Activated CD8-positive, alpha-beta memory T cell treated with anti-CD3 and anti-CD28 coated beads, Interleukin-2, amount 10 ng/mL, durations not matched to agents 7 days and 5 days (primary cell): ENCODE results near the gene MAPK14. TPM values are rescaled to one million over a fixed set of nuclear protein-coding genes. Genes with fewer than 3 reads are reported as not detected.

Source experiments
- ATAC-seq: fragments of 150-1000 bp; cut with Tn5 transposase; one replicate; pipeline ENCODE4 v1.10.0; 2021; ENCODE audit warnings: moderate library complexity
- CTCF ChIA-PET: fragments of 350-600 bp; sonication (Branson Sonifier 250); formaldehyde crosslinking; loops from one replicate; lab custom pipeline; 2021; ENCODE audit warnings: antibody characterized with exemption; lab: Charles Lee
- DNase-seq: peaks from one replicate; pipeline ENCODE4 v3.0.0-alpha.2; 2020
- H3K27ac Mint-ChIP-seq: one replicate; pipeline ENCODE4 v1.8.0; 2021; ENCODE audit warnings: mild to moderate bottlenecking, mixed read lengths
- H3K27me3 Mint-ChIP-seq: one replicate; pipeline ENCODE4 v1.8.0; 2021; ENCODE audit warnings: mixed read lengths
- H3K36me3 Mint-ChIP-seq: one replicate; pipeline ENCODE4 v1.8.0; 2021; ENCODE audit warnings: mild to moderate bottlenecking, mixed read lengths
- H3K4me1 Mint-ChIP-seq: one replicate; pipeline ENCODE4 v1.8.0; 2021; ENCODE audit warnings: mixed read lengths
- H3K4me3 Mint-ChIP-seq: one replicate; pipeline ENCODE4 v1.8.0; 2021; ENCODE audit warnings: mild to moderate bottlenecking, moderate library complexity, mixed read lengths
- H3K9me3 Mint-ChIP-seq: one replicate; pipeline ENCODE4 v1.8.0; 2022; ENCODE audit warnings: low read depth, mixed read lengths
- total RNA-seq, 2 experiments: library from RNA; stranded (reverse); gene quantifications; one replicate each; pipeline ENCODE4 v1.2.3, GENCODE V29; 2021

Gene MAPK14
- total RNA-seq, 2 experiments from 2014 or later: 52.8 to 65.7 TPM

- CTCF ChIA-PET: interaction anchor here (0.6 to 1.9 kb wide), 6 partner anchors 8 to 101 kb away, joined by 3 to 6 read pairs (median 4); partner anchors contain the start of gene MAPK14
- Mint-ChIP-seq H3K4me1 (peaks cover 13% of the 10 kb centered on the region), H3K27ac (no peak overlapping the region), H3K27me3 (no peaks in the 10 kb centered on the region), H3K36me3 (peaks cover 29% of the 10 kb centered on the region), H3K4me3 (no peak overlapping the region), H3K9me3 (no peaks in the 10 kb centered on the region)
- no peak for DNase-seq
- ATAC-seq: no peak
Measured at GRCh38 chr6:36065916-36066315, 38.3 kb downstream of the MAPK14 start.

GRCh38 chr6:36066817-36067216 lies 39.2 kb downstream of the MAPK14 start:
- no peaks in the 10 kb centered on the region for H3K9me3 Mint-ChIP-seq
- no peak for DNase-seq
- ATAC-seq: no peak
- no peaks in the 10 kb centered on the region for H3K27me3 Mint-ChIP-seq
- CTCF ChIA-PET: interaction anchor here (1.0 to 1.4 kb wide), 2 partner anchors 29 to 38 kb away, joined by 3 to 6 read pairs; no protein-coding TSS in a partner anchor
- H3K4me1 Mint-ChIP-seq: peaks cover 13% of the 10 kb centered on the region
- no peak overlapping the region for H3K4me3 Mint-ChIP-seq
- no peak overlapping the region for H3K27ac Mint-ChIP-seq
- peaks cover 21% of the 10 kb centered on the region for H3K36me3 Mint-ChIP-seq

GRCh38 chr6:36067374-36068011 lies 39.9 kb downstream of the MAPK14 start:
- Mint-ChIP-seq H3K36me3 (peaks cover 19% of the 10 kb centered on the region), H3K27ac (no peak overlapping the region)
- CTCF ChIA-PET: interaction anchor here (1.4 kb wide), 1 partner anchor 28 kb away, joined by 6 read pairs; no protein-coding TSS in a partner anchor

GRCh38 chr6:36068012-36068392 lies 40.4 kb downstream of the MAPK14 start:
- Mint-ChIP-seq H3K36me3 (peaks cover 20% of the 10 kb centered on the region), H3K27me3 (no peaks in the 10 kb centered on the region), H3K9me3 (no peaks in the 10 kb centered on the region), H3K4me1 (peaks cover 13% of the 10 kb centered on the region), H3K4me3 (no peak overlapping the region), H3K27ac (no peak overlapping the region)
- CTCF ChIA-PET: no interaction called here
- no peak for ATAC-seq
- DNase-seq: no peak

More at GRCh38 chr6:36067374-36068011, 39.9 kb downstream of the MAPK14 start:
- DNase-seq (no peak), ATAC-seq (no peak)
- Mint-ChIP-seq H3K27me3 (no peaks in the 10 kb centered on the region), H3K4me1 (peaks cover 13% of the 10 kb centered on the region), H3K9me3 (no peaks in the 10 kb centered on the region), H3K4me3 (no peak overlapping the region)

GRCh38 chr6:36068586-36068985 lies 41.0 kb downstream of the MAPK14 start:
- CTCF ChIA-PET: interaction anchor here (1.0 to 2.3 kb wide), 2 partner anchors 16 to 27 kb away, joined by 5 to 8 read pairs; no protein-coding TSS in a partner anchor
- no peaks in the 10 kb centered on the region for H3K27me3 Mint-ChIP-seq

GRCh38 chr6:36069573-36069972 lies 42.0 kb downstream of the MAPK14 start:
- CTCF ChIA-PET: interaction anchor here (2.3 kb wide), 1 partner anchor 26 kb away, joined by 8 read pairs; no protein-coding TSS in a partner anchor
- Mint-ChIP-seq H3K36me3 (peaks cover 14% of the 10 kb centered on the region), H3K4me3 (no peak overlapping the region), H3K9me3 (no peaks in the 10 kb centered on the region), H3K27me3 (no peaks in the 10 kb centered on the region), H3K4me1 (peaks cover 9% of the 10 kb centered on the region), H3K27ac (no peak overlapping the region)
- no peak for ATAC-seq
- no peak for DNase-seq

More at GRCh38 chr6:36068586-36068985, 41.0 kb downstream of the MAPK14 start:
- no peak for DNase-seq
- no peak for ATAC-seq
- peaks cover 11% of the 10 kb centered on the region for H3K4me1 Mint-ChIP-seq
- H3K4me3 Mint-ChIP-seq: no peak overlapping the region
- no peaks in the 10 kb centered on the region for H3K9me3 Mint-ChIP-seq
- H3K36me3 Mint-ChIP-seq: peaks cover 19% of the 10 kb centered on the region
- no peak overlapping the region for H3K27ac Mint-ChIP-seq

- Mint-ChIP-seq H3K27ac (no peak overlapping the region), H3K9me3 (no peaks in the 10 kb centered on the region), H3K27me3 (no peaks in the 10 kb centered on the region), H3K4me3 (no peak overlapping the region), H3K4me1 (peaks cover 5% of the 10 kb centered on the region), H3K36me3 (peaks cover 7% of the 10 kb centered on the region)
- CTCF ChIA-PET: interaction anchor here (2.3 kb wide), 1 partner anchor 25 kb away, joined by 8 read pairs; no protein-coding TSS in a partner anchor
- ATAC-seq (no peak), DNase-seq (no peak)
Measured at GRCh38 chr6:36070252-36070651, 42.6 kb downstream of the MAPK14 start.

GRCh38 chr6:36071281-36071680 lies 43.7 kb downstream of the MAPK14 start:
- H3K4me1 Mint-ChIP-seq: peaks cover 3% of the 10 kb centered on the region
- H3K27ac Mint-ChIP-seq: no peak overlapping the region
- ATAC-seq: no peak
- H3K36me3 Mint-ChIP-seq: peaks cover 9% of the 10 kb centered on the region
- H3K27me3 Mint-ChIP-seq: no peaks in the 10 kb centered on the region
- no peak for DNase-seq
- CTCF ChIA-PET: no interaction called here
- no peak overlapping the region for H3K4me3 Mint-ChIP-seq
- H3K9me3 Mint-ChIP-seq: no peaks in the 10 kb centered on the region

- CTCF ChIA-PET: interaction anchor here (3.8 kb wide), 1 partner anchor 22 kb away, joined by 15 read pairs; no protein-coding TSS in a partner anchor
- H3K4me3 Mint-ChIP-seq: no peak overlapping the region
- ATAC-seq: no peak
- no peaks in the 10 kb centered on the region for H3K4me1 Mint-ChIP-seq
- no peak overlapping the region for H3K27ac Mint-ChIP-seq
- no peak for DNase-seq
- no peaks in the 10 kb centered on the region for H3K27me3 Mint-ChIP-seq
- peaks cover 11% of the 10 kb centered on the region for H3K36me3 Mint-ChIP-seq
- H3K9me3 Mint-ChIP-seq: no peaks in the 10 kb centered on the region
Measured at GRCh38 chr6:36071714-36072113, 44.1 kb downstream of the MAPK14 start.

- Mint-ChIP-seq H3K9me3 (no peaks in the 10 kb centered on the region), H3K4me1 (no peaks in the 10 kb centered on the region), H3K27me3 (no peaks in the 10 kb centered on the region), H3K36me3 (peaks cover 11% of the 10 kb centered on the region), H3K4me3 (no peak overlapping the region), H3K27ac (no peak overlapping the region)
- no peak for ATAC-seq
- CTCF ChIA-PET: interaction anchor here (1.1 to 3.8 kb wide), 2 partner anchors 11 to 21 kb away, joined by 3 to 15 read pairs; no protein-coding TSS in a partner anchor
- no peak for DNase-seq
Measured at GRCh38 chr6:36072681-36073080, 45.1 kb downstream of the MAPK14 start.

GRCh38 chr6:36073587-36073986 lies 46.0 kb downstream of the MAPK14 start:
- no peak overlapping the region for H3K4me3 Mint-ChIP-seq
- H3K9me3 Mint-ChIP-seq: no peaks in the 10 kb centered on the region
- H3K27ac Mint-ChIP-seq: no peak overlapping the region
- no peak for ATAC-seq
- H3K4me1 Mint-ChIP-seq: no peaks in the 10 kb centered on the region
- peaks cover 11% of the 10 kb centered on the region for H3K36me3 Mint-ChIP-seq
- CTCF ChIA-PET: interaction anchor here (1.1 to 3.8 kb wide), 5 partner anchors 8 to 46 kb away, joined by 3 to 15 read pairs (median 4); partner anchors contain the start of gene MAPK14
- H3K27me3 Mint-ChIP-seq: no peaks in the 10 kb centered on the region
- no peak for DNase-seq

GRCh38 chr6:36075656-36076055 lies 48.0 kb downstream of the MAPK14 start:
- peaks cover 27% of the 10 kb centered on the region for H3K36me3 Mint-ChIP-seq
- no peaks in the 10 kb centered on the region for H3K27me3 Mint-ChIP-seq
- CTCF ChIA-PET: interaction anchor here (0.7 to 3.0 kb wide), 2 partner anchors 19 to 48 kb away, joined by 3 to 9 read pairs; partner anchors contain the start of gene MAPK14
- no peaks in the 10 kb centered on the region for H3K4me1 Mint-ChIP-seq
- H3K9me3 Mint-ChIP-seq: no peaks in the 10 kb centered on the region
- no peak overlapping the region for H3K4me3 Mint-ChIP-seq
- ATAC-seq: no peak
- H3K27ac Mint-ChIP-seq: no peak overlapping the region
- DNase-seq: no peak

GRCh38 chr6:36076178-36077063 lies 48.8 kb downstream of the MAPK14 start:
- Mint-ChIP-seq H3K9me3 (peaks cover 2% of the 10 kb centered on the region), H3K36me3 (peaks cover 35% of the 10 kb centered on the region), H3K4me3 (no peak overlapping the region), H3K4me1 (no peaks in the 10 kb centered on the region), H3K27ac (no peak overlapping the region), H3K27me3 (no peaks in the 10 kb centered on the region)
- CTCF ChIA-PET: interaction anchor here (0.7 to 3.0 kb wide), 3 partner anchors 11 to 49 kb away, joined by 3 to 9 read pairs (median 3); partner anchors contain the start of gene MAPK14
- ATAC-seq: no peak
- no peak for DNase-seq
